Measurements from ENCODE around the gene CDK14.

DNA sequence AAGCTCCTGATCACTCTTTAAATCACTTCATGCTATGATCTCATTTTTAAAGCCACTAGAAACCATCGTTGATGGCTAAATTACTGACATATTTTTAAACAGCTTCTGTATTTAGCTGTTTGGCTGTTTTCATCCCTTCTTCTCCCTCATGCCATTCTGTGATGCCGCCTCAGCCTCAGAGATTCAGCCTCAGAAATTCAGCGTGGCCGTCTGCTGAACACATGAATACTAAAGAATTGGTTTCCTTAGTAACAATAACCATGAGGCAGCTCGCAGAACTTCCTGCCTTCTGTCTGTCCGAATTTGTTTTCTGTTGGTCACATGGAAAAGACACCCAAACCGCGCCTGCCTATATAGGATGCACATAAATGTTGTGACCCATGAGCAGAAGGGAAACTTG, 637.1 kb downstream of the CDK14 start:
- no peak for TF ChIP-seq CTCF (IDR thresholded peaks at IDR 0.05)
- TF ChIP-seq POLR2A (IDR thresholded peaks at IDR 0.05) = no peak
